Stimulated activated CD8-positive, alpha-beta memory T cell treated with anti-CD3 and anti-CD28 coated beads, Interleukin-4, amount 100 ng/mL, for 1 hour (primary cell): Measurements from ENCODE around the gene ARPC3.
"Not testable (repeated sequence)": the region's sequence is repeated elsewhere in the genome, so short reads cannot be mapped to it uniquely, and the experiment has no call there.

Experiments used
- DNase-seq, 2 donors: peaks; one replicate each; pipeline ENCODE4 v3.0.0-alpha.2; 2020; ENCODE audit warnings: low read depth in 2 of 2, low spot score in 1 of 2

ARPC3 gene

GRCh38 chr12:110449799-110450497 is at the start of gene ARPC3:
ARPC3 (minus strand) TSS chr12:110450337; CDS start chr12:110450260, 77 bp downstream.
- DNase-seq: peak; percentile 85 to 89

GRCh38 chr12:110498984-110499706 is 49.0 kb upstream of the ARPC3 start:
- DNase-seq: no peak

GRCh38 chr12:110475426-110475825 is 25.3 kb upstream of the ARPC3 start:
- DNase-seq: no peak

- peak; percentile 78 to 91 for DNase-seq
Measured at GRCh38 chr12:110468214-110469048, 18.3 kb upstream of the ARPC3 start, which contains the start of the genes FAM216A and GPN3. FAM216A (plus strand) TSS chr12:110468845; CDS start chr12:110468876, 31 bp downstream. GPN3 (minus strand) TSS chr12:110468257; CDS start chr12:110468203, 54 bp downstream.

GRCh38 chr12:110467847-110468213 is 17.7 kb upstream of the ARPC3 start:
- no peak for DNase-seq

- no peak for DNase-seq
Measured at GRCh38 chr12:110466791-110467190, 16.7 kb upstream of the ARPC3 start.

- not testable (repeated sequence) for DNase-seq
Measured at GRCh38 chr12:110465765-110466164, 15.6 kb upstream of the ARPC3 start.

- no peak for DNase-seq
Measured at GRCh38 chr12:110465024-110465423, 14.9 kb upstream of the ARPC3 start.

- DNase-seq: not testable (repeated sequence)
Measured at GRCh38 chr12:110461189-110461588, 11.1 kb upstream of the ARPC3 start.

GRCh38 chr12:110458756-110459155 is 8.6 kb upstream of the ARPC3 start:
- no peak for DNase-seq

GRCh38 chr12:110453569-110454296 is 3.6 kb upstream of the ARPC3 start:
- DNase-seq: no peak

- no peak for DNase-seq
Measured at GRCh38 chr12:110451263-110451662, 1.1 kb upstream of the ARPC3 start.

- no peak for DNase-seq
Measured at GRCh38 chr12:110444455-110444854, 5.7 kb downstream of the ARPC3 start.

- no peak for DNase-seq
Measured at GRCh38 chr12:110436231-110436630, 13.9 kb downstream of the ARPC3 start.

- no peak for DNase-seq
Measured at GRCh38 chr12:110431957-110432587, 18.1 kb downstream of the ARPC3 start.

GRCh38 chr12:110429676-110430075 is 20.5 kb downstream of the ARPC3 start:
- DNase-seq: not testable (repeated sequence)

- no peak for DNase-seq
Measured at GRCh38 chr12:110426406-110426805, 23.7 kb downstream of the ARPC3 start.

- no peak for DNase-seq
Measured at GRCh38 chr12:110424237-110424636, 25.9 kb downstream of the ARPC3 start.

GRCh38 chr12:110421701-110422100 is 28.4 kb downstream of the ARPC3 start:
- DNase-seq: no peak

GRCh38 chr12:110421159-110421661 is 28.9 kb downstream of the ARPC3 start:
- DNase-seq: no peak
